ENCODE data around the gene CRYZL1. TPM values are rescaled to one million over a fixed set of nuclear protein-coding genes. Genes with fewer than 3 reads are reported as not detected.
"Not testable (repeated sequence)": the region's sequence is repeated elsewhere in the genome, so short reads cannot be mapped to it uniquely, and the experiment has no call there.

Gene CRYZL1
- 18.8 and 21.1 TPM in 2 replicates for total RNA-seq (2014; rRNA removed; shearing (Covaris generic))

DNA sequence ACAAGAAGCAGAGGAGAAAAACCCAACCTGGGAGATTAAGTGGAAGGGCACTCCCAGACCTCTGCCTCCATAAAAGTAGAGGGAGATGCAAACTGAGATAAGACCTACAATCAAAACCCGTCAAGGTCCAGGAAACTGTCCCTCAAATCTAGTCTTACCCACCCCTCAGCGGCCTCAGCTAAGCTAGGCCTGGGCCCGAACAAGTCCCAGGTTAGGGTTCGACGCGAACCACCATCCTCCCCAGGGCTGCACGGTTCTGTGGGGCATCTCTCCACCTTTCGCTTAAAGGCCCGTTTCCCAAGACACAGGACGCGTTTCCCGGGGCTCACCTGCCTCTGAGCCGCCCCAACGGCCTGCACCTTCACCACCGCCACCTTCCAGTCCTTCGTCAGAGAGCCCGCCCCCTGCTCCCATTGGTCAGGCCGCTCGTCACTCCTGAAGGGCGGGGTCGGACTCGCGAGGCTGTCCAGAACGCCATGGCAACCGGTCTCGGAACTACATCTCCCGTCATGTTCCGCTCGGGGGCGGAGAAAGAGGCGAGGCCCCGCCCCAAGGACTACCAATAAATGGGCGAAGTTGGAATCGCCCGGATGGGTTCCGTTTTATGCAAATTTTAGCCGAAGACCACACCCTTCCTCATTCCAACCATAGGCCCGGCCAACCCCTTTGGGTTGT, at the start of gene CRYZL1:
Gene CRYZL1, minus strand, starts transcription at position 390 of the 675 bp plus-strand sequence. CDS start 10,190 bp downstream, outside the sequence.
- DNase-seq (ENCODE audit: low read depth) = peak; percentile 100

DNA sequence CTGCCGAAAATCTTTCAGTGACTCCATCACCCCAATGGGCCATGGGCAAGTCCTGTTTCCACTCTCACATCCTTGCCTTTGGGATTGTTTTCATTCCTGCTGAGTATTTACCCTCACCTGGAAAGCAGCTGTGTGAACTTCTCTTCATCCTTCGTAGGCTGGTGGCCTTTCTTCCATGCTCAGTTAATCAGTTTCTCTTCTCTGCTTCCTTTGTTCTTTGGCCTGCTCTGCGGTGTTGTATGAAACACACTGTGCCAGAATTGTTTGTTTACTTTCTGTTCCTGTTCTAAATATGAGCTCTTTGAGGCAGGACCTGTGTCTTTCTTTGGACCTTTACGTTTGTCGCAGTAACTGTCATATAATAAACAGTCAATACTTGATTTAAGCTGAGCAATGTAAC, 49.3 kb upstream of the CRYZL1 start:
- DNase-seq (ENCODE audit: low read depth) = no peak

DNA sequence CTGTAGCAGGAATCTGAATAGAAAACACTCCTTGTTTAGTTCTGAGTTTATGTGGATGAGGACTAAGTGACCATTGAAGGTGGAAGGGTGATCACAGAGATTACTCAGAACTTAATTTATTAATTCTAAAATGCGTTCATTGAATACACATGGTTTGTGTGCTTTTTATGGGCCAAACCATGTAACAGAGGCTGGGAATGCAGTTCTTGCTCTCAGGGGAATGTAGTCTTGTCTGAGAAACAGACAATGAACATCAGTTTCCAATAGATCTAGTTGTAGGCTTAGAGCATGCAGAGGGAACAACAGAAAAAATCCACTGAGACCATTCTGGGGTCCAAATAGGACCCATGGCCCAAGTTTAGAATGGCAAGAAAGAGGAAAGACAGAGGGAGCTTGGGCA, 46.8 kb upstream of the CRYZL1 start:
- DNase-seq (ENCODE audit: low read depth) = no peak

DNA sequence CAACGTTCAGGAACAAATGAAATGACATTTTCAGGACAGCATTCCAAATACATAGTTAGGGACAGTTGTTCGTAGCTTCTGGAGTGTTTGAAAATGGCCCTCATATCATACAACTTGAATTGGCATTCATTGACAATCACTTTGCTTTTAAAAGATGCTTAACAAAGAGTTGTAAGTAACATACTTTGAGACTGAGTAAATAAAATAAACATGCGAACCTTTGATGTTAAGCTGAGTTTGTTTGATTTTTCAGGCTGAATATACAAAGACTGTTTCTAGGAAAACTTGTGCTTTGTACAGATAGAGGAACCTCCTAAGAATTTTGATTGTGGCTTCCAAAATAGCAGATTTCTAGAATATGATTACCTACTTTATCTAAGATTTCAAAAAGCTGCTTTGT, 46.1 kb upstream of the CRYZL1 start:
- no peak for DNase-seq (ENCODE audit: low read depth)

DNA sequence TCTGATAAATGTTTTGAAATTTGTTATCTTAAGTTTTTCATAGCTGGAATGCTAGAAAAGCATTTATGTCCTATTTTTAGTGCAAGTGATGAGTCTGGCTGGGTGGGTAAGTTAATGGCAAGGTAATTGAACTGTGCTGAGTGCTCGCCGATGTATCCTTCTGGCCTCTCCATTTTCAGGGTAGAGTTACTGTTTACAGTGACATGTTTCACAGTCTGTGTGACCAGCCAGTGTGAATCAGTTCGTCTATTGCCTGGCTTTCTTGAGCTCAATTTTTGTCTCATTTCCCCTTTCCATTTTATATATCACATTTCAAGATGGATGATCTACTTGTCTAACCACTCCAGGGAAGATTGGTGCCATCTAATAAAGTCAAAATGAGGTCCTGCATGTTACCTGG, 44.8 kb upstream of the CRYZL1 start:
- no peak for DNase-seq (ENCODE audit: low read depth)

DNA sequence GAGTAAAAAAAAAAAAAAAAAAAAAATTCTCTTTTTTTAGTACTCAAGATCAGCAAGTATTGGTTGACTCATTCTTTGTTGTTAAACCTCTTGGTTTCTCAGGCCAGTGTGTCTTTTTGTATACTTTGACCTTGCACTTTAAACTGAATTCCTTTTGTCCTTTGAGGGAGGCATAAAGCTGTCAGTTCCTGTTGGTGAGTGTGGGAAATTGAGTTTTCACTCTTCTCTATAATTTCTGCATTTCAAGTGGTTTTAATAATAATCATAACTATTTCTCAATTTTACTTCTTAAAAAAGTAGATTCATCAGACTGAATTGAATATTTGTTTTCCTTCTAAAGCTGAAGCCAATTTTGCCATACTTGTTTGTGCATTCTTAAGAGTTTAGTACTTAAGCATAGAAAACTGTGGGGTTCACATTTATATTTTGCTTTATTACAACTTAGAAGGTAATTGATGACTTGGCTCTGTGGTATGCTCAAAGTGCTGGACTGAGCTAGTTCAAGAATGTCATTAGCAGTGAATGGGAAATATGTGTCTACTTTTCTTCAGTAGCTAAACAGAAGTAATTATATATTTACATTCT, 44.2 kb upstream of the CRYZL1 start:
- peak; percentile 49 for DNase-seq (ENCODE audit: low read depth)

DNA sequence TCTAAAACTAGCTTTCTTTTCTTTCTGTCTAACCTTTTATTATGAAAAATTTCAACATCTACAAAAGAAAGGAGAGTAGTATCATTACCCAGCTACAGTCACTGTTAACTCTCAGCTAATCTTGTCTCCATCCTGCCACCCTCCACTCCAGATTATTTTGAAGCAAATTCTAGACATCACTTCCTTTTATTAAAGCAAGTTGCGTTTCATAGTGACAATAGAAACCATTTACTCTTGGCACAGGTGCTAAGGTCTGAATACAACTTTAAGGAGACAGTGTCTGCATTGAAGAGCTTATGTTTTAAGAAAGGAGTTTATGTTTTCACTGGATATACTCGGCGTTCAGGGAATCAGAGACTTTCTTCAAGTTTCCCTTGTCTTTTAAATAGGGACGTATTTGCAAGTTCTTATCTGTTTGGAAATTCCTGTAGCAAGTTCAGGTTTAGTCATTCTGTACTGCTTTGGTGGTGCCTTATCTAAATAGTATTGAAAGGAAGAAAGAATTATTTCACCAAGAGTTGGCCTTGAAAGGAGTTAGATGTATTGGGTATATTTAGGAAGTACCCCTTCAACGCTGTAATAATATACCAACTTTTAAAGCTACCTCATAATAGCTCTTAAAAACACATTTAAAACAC, 43.5 kb upstream of the CRYZL1 start:
- no peak for DNase-seq (ENCODE audit: low read depth)

DNA sequence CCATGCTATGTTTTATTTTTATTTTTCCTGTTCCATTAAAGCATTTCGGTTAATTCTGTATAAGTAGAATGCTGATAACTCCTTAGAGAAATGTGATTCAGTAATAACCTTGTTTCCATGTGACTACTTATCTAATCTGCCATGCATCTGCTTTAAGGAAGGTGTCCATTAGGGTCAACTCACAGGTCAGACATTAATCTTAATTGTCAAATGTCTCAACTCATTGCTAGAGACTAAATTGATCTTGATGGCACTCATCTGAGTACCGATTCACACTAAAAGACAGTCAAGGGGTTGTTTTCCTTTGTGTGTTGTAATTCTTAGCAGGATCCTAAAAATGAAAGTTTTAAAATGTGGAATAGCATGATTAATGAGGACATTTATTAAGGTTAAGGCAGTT, 42.5 kb upstream of the CRYZL1 start:
- no peak for DNase-seq (ENCODE audit: low read depth)

DNA sequence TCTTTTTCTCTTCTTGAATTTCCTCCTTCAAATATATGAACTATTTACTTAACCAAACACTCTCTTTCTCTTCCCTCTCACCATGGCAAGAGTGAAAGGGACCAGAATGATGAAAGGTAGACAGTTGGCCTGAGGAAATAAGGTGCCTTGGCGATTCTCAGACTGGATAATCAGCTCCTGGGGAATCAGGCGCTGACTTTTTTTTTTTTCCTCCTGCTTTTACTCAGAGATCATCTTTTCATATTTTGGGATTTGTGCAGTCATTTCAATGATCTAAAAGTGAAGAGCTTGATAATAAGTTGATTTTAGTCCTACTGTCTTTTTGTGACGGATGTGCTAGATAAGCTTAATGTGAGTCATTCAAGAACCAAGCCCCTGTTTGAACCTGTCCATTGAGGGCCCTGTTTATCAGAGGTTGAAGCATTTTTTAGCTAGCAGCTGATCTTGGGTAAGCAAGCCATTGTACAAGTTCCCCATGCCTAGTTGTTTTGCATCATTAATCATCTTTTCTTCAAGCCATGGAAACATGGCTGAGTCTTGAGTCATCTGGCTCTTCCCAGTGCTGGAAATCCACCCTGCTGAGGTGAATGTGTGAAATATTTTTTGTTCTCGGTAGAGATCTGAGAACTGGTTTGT, 41.6 kb upstream of the CRYZL1 start:
- peak; percentile 88 for DNase-seq (ENCODE audit: low read depth)

DNA sequence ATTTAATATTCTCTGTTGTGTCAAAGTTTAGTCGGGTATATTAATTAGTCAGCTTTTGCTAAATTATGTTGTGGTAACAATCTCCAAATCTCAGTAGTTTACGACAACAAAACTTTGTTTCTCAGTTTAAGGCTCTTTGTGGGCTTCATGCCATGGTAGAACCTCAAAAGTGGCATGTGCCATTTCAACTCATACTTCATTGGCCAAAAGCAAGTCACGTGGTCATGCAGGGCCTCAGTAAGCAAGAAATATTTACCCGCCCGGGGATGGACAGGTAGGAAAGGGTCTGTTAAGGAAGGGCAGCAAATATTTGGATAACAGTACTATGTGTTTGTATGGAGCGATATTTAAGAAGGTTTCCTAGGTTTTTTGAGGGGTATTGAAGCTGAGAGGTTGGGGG, 39.3 kb upstream of the CRYZL1 start:
- DNase-seq (ENCODE audit: low read depth) = no peak

DNA sequence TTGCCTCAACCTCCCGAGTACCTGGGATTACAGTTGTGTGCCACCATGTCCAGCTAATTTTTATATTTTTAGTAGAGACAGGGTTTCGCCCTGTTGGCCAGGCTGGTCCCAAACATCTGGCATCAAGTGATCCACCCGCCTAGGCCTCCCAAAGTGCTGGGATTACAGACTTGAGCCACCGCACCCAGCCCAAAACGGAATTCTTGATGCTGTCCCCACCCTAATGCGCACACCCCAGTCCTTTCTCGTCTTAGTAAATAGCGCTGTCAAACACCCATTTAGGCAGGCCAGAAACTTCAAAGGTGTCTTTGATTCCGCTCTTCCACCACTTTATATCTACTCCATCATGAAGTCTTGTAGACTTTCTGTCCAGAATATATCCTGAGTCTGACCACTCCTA, 35.9 kb upstream of the CRYZL1 start:
- DNase-seq (ENCODE audit: low read depth) = no peak

DNA sequence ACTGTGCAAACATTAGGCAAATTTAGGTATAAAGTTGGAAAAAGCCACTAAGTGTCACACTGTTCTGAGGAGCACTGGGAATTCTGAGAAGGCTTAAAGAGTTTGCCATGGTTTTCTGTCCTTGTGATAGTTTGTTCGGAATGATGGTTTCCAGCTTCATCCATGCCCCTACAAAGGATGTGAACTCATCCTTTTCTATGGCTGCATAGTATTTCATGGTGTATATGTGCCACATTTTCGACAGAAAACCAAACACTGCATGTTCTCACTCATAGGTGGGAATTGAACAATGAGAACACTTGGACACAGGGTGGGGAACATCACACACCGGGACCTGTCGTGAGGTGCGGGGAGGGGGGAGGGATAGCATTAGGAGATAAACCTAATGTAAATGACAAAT, 35.1 kb upstream of the CRYZL1 start:
- DNase-seq (ENCODE audit: low read depth) = not testable (repeated sequence)

DNA sequence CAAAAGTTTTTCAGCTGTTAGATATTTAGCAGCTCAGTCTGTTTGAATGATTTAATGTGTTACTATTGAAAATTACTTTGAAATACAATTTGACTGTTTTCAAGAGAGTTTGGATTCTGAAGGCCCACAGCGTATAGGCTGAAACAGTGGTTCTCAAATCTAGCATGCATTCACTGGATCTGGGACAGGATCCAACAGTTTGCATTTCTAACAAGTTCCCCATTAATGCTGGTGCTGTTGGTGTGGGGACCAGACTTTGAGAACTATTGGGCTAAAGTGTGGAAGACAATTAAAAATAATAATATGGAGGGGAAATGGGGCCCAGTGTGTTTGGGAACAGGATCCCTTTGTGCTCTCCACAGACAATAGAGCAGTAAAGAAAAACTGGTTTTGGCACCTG, 32.7 kb upstream of the CRYZL1 start:
- DNase-seq (ENCODE audit: low read depth) = no peak

DNA sequence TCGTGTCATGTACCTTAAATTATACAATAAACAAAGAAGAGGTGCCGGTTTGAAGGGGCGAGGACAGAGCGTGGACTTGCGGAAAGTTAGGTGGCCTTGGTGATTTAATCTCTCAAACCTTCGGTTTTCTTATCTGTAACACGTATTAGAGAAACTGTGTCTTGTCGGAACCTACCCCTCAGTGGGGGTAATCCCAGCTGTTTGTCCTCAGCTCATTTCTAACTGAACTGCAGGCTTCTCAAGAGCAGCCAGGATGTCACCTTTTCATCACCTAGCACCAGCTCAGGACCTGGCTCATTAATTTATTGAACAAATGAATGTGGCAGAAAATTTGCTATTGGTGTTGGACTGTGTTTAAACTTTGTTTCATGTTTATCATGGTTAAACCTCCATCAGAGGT, 31.9 kb upstream of the CRYZL1 start:
- no peak for DNase-seq (ENCODE audit: low read depth)

DNA sequence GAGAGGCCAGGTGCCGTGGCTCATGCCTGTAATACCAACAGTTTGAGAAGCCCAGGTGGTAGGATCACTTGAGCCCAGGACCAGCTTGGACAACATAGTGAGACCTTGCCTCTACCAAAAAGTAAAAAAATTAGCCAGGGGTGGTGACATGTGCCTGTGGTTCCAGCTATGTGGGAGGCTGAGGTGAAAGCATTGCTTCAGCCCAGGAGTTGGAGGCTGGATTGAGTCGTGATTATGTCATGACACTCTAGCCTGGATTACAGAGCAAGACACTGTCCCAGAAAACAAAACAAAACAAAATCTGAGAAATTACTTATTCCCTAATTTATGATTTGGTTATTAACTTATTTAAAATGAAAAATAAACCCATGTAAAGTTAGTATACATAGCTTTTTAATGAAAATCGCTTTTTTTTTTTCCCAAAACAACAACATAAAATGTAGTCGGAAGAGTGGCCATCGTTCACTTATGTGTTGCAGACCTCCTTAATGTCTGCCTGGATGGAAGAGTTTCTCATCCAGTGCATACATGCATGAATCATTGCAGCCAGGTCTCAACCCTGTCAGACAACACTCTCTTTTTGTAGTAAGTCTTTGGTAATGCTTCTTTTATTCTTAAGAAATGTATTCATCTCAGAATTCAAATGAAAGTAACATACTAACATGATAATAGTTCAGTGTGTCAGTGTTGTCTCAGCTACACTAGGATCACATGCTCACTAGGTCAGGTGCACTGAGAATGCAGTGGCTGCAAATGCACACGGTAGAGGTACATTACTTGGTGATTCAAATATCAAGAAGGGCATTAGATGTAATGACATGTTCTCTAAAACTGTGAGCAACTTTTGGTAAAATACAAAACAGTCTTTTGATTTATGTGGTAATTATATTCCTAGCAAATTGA, 28.8 kb upstream of the CRYZL1 start:
- no peak for DNase-seq (ENCODE audit: low read depth)

DNA sequence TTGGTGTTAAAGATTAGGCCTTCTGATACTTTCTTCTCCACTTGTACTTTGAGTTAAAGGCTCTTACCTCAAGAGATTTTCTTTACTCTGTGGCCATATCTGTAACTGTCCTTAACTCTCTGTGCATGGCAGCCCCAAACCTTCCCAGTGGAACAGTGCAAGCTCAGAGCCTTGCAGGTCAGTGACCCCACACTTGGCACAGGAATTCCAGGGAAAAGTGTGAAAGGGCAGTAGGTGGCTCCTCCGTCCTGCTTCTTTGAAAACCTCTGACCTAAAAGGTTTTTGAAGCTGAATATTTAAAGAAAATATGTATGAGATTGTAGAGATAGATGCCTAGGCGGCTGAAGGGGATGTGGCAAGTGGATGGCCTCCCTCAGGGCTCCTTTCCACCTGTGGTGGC, 27.1 kb upstream of the CRYZL1 start:
- DNase-seq (ENCODE audit: low read depth) = no peak

DNA sequence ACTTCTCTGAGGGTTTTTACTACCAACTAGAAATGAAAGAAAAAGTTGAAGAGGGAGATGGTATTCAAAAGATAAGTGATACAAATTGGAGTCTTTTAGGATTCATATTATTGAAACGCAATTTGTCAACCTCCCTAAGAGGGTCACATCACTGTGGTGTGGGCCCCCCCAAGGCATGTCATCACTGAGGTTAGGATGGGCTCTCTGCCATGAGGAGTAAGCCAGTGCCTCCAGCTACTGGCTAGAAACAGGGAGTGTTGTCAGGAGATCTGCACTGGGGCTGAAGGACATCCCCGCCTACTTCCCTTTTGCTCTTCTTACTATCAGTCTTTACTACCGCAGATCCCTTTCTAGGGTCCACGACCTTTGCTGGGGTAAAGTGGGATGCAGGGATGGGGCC, 26.6 kb upstream of the CRYZL1 start:
- DNase-seq (ENCODE audit: low read depth) = peak; percentile 26

DNA sequence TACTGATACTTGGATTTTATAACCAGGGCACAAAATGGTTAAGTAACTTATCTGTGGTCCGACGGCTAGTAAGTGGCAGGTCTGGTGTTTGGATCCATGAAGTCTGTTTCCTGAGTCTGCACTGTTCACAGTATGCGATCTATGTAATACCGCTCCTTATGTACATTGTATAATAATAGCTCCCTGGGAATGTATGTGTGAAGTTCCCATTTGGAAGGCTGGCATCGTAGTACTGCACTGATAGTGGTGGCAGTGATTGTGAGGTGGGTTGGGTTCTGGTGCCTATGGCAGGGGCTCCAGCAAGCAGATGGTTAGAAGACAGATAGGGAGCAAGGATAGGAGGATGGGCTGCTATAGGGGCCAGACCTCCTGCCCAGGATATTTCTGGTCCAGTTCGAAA, 26.1 kb upstream of the CRYZL1 start:
- DNase-seq (ENCODE audit: low read depth) = no peak

DNA sequence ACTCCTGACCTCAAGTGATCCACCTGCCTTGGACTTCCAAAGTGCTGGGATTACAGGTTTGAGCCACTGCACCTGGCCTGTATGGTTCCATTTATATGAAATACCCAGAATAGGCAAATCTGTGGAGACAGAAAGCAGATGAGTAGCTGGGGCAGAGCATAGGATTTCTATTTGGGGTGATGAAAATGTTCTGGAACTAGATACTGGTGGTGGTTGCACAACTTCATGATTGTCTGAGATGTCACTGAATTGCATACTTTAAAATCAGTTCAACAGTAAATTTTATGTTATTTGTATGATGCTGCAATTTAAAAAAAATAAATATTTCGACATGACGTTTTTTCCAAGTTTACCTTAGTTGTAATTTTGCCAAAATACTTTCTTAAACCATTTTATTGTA, 24.6 kb upstream of the CRYZL1 start:
- no peak for DNase-seq (ENCODE audit: low read depth)

DNA sequence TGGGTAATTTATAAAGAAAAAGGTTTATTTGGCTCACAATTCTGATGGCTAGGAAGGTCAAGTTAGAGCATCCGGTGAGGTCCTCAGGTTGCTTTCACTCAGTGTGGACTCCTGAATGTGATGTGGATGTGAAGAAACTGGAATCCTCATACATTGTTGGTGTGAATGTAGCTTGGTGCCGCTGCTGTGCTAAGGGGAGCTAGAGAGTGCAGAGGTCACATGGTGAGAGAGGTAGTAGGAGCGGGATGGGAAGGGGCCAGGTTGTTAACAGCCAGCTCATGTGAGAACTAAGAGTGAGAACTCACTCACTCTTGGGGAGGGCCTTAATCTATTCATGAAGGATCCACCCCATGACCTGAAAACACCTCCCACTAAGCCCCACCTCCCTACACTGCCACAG, 22.6 kb upstream of the CRYZL1 start:
- no peak for DNase-seq (ENCODE audit: low read depth)

DNA sequence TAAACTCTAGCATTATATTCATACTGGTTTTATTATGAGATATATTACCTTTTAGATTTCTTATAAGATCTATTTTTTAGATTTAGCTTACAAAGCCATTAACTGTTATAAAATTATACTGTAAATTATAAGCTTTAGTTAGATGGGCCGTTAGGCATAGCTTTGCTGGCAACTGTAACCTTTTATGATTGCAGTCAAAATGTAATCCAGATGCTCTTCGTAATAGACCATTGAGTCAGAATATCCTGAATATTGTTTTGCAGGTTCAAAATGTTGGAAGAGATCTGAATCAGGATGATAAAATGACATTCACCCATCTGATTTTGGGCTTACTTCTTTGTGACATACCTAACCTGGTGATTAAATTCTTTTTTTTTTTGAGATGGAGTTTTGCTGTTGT, 21.7 kb upstream of the CRYZL1 start:
- no peak for DNase-seq (ENCODE audit: low read depth)

DNA sequence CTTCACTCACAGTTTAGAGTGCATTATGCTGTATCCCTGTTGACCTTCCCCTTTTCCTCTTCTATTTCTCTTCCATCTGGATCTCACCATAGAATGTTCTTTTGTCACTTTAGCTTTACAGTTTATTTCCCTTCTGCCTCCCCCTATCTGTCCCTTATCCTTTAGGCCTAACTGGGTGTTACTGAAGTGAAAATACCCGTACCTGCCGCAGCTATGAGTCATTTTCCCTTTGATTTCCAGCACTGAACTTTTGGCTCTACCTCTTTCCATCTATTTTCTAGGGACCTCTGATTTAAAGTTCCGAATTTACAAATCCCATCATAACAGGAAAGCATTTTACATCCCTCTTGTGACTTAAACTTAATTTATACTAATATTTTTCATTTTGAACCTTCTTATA, 20.5 kb upstream of the CRYZL1 start:
- no peak for DNase-seq (ENCODE audit: low read depth)
